Fibroblast of villous mesenchyme (primary cell): ENCODE results near the gene ZNF274. TPM values are rescaled to one million over a fixed set of nuclear protein-coding genes. Genes with fewer than 3 reads are reported as not detected.

Source experiments
- DNase-seq: peaks from one replicate; pipeline ENCODE4 v3.0.0-alpha.2; 2010; ENCODE audit warnings: low read depth
- H3K4me3 ChIP-seq: 2 replicates; pipeline ENCODE4 v1.5.1; 2011; ENCODE audit warnings: low read depth, mild to moderate bottlenecking, low read length
- total RNA-seq: library from RNA; depleted of rRNA; stranded (reverse); fragments of >200 nt; gene quantifications from 2 replicates; pipeline ENCODE4 v1.2.3, GENCODE V29; 2012
- TF ChIP-seq, protein P1 (sequence below): IDR thresholded peaks from 2 replicates; pipeline ENCODE4 v1.5.1; 2012; ENCODE audit warnings: low read depth, mild to moderate bottlenecking, low read length; ENCODE audit not compliant: insufficient read depth

The ZNF274 gene
- total RNA-seq, 1 donor: 17.7 TPM

DNA sequence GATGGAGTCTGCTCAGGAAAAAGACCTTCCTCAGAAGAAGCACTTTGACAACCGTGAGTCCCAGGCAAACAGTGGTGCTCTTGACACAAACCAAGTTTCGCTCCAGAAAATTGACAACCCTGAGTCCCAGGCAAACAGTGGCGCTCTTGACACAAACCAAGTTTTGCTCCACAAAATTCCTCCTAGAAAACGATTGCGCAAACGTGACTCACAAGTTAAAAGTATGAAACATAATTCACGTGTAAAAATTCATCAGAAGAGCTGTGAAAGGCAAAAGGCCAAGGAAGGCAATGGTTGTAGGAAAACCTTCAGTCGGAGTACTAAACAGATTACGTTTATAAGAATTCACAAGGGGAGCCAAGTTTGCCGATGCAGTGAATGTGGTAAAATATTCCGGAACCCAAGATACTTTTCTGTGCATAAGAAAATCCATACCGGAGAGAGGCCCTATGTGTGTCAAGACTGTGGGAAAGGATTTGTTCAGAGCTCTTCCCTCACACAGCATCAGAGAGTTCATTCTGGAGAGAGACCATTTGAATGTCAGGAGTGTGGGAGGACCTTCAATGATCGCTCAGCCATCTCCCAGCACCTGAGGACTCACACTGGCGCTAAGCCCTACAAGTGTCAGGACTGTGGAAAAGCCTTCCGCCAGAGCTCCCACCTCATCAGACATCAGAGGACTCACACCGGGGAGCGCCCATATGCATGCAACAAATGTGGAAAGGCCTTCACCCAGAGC, 29.6 kb downstream of the ZNF274 start:
- no peak overlapping the region for H3K4me3 ChIP-seq
- TF ChIP-seq, protein P1, sequence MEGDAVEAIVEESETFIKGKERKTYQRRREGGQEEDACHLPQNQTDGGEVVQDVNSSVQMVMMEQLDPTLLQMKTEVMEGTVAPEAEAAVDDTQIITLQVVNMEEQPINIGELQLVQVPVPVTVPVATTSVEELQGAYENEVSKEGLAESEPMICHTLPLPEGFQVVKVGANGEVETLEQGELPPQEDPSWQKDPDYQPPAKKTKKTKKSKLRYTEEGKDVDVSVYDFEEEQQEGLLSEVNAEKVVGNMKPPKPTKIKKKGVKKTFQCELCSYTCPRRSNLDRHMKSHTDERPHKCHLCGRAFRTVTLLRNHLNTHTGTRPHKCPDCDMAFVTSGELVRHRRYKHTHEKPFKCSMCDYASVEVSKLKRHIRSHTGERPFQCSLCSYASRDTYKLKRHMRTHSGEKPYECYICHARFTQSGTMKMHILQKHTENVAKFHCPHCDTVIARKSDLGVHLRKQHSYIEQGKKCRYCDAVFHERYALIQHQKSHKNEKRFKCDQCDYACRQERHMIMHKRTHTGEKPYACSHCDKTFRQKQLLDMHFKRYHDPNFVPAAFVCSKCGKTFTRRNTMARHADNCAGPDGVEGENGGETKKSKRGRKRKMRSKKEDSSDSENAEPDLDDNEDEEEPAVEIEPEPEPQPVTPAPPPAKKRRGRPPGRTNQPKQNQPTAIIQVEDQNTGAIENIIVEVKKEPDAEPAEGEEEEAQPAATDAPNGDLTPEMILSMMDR: no peak
- no peak for DNase-seq

- TF ChIP-seq, protein P1: no peak
- no peak overlapping the region for H3K4me3 ChIP-seq
- DNase-seq: no peak
These were observed 30.2 kb downstream of the ZNF274 start for GRCh38 chr19:58213075-58213369.

DNA sequence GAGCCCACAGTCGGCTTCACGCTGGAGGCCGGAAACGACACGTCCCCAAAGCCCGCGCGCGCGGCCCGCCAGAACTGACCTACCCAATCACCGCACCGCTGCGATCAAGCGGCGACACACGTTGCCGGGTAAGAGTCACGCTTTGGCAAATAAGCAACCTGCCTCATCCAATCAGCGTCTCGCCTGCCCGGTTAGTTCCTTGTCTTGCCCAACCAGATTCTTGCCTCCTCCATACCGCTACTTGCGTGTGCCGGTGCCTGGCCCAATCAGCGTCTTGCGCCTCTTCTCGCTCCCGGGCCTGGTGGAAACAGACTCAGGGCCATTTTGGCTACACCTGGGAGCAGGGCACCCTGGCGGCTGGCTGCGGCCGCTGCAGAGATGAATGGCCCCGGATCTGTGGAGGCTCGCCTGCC, 34.2 kb downstream of the ZNF274 start:
- H3K4me3 ChIP-seq: no peak overlapping the region
- TF ChIP-seq, protein P1: no peak
- DNase-seq: no peak

- TF ChIP-seq, protein P1: no peak
- no peak for DNase-seq
- H3K4me3 ChIP-seq: no peak overlapping the region
These were observed 34.9 kb downstream of the ZNF274 start for GRCh38 chr19:58217607-58218391.

GRCh38 chr19:58218899-58219298, 36.0 kb downstream of the ZNF274 start:
- H3K4me3 ChIP-seq: no peak overlapping the region
- peak; percentile 48 for DNase-seq
- TF ChIP-seq, protein P1: peak; percentile 40

DNA sequence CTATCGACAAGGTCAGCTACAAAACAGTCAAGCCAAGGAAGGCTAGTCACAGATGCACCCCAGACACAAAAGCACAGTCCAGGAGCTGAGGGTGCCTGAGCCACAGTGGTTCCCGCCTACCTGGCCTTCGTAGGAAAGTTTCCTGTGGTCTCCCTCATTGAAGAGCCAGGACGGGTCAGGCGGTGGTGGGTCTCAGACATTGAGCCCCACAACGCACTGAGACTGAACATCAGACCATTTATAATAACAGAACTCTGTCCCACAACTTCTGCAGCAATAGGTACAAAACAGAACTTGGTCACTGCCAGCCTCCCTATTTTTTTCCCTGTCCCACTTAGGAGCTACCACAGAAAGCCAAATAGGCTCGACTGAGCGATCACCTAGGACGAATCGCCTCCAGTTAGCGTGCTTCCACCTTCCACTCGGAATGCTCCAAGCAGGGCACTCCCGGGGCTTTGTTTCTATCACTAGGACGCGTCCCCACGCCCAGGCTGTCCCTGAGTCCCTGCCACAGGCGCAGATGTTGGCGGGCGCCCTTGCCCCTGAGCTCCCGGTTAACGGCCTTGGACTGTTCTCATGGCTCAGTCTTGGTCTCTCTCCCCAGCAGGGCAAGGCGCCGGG, 45.2 kb downstream of the ZNF274 start:
- TF ChIP-seq, protein P1: no peak
- peak overlapping the region; percentile 84 for H3K4me3 ChIP-seq
- DNase-seq: no peak
